GM10266 (cell line): ENCODE data around the gene TNNI2.

Source experiments
- DNase-seq: peaks from one replicate; pipeline ENCODE4 v3.0.0; 2012; ENCODE audit errors: extremely low spot score
- TF ChIP-seq, protein P1 (sequence below): IDR thresholded peaks from 2 replicates; pipeline ENCODE4 v1.5.1; 2012; ENCODE audit warnings: mild to moderate bottlenecking, low read depth; ENCODE audit not compliant: control insufficient read depth, insufficient read depth; ENCODE audit errors: missing control alignments

Gene TNNI2

DNA sequence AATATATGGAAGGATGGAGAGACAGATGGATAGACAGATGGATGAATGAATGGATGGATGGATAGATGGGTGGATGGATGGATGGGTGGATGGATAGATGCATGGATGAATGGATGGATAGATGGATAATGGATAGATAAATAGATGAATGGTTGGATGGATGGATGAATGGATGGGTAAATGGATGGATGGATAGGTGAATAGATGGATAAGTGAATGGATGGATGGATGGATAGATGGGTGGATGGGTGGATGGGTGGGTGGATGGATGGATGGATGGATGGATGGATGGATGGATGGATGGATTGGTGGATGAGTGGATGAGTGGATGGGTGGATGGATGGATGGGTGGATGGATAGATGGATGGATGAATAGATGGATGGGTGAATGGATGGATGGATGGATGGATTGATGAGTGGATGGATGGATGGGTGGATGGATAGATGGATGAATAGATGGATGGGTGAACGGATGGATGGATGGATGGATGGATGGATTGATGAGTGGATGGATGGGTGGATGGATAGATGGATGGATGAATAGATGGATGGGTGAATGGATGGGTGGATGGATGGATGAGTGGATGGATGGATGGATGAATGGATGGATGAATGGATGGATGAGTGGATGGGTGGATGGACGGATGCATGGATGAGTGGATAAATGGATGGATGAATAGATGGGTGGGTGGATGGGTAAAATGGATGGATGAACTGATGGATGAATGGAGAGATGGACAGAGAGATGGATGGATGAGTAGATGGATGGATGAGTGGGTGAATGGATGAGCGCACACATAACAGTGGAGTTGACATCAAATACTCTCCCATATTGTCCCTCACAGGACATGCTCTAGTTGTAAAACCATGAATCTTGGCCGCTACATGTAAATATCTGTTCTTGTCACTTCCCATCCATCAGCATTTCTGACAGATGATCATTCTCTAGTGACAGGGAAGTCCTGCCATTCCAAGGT, 22.9 kb downstream of the TNNI2 start:
- TF ChIP-seq, protein P1, sequence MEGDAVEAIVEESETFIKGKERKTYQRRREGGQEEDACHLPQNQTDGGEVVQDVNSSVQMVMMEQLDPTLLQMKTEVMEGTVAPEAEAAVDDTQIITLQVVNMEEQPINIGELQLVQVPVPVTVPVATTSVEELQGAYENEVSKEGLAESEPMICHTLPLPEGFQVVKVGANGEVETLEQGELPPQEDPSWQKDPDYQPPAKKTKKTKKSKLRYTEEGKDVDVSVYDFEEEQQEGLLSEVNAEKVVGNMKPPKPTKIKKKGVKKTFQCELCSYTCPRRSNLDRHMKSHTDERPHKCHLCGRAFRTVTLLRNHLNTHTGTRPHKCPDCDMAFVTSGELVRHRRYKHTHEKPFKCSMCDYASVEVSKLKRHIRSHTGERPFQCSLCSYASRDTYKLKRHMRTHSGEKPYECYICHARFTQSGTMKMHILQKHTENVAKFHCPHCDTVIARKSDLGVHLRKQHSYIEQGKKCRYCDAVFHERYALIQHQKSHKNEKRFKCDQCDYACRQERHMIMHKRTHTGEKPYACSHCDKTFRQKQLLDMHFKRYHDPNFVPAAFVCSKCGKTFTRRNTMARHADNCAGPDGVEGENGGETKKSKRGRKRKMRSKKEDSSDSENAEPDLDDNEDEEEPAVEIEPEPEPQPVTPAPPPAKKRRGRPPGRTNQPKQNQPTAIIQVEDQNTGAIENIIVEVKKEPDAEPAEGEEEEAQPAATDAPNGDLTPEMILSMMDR: no peak
- no peak for DNase-seq

DNA sequence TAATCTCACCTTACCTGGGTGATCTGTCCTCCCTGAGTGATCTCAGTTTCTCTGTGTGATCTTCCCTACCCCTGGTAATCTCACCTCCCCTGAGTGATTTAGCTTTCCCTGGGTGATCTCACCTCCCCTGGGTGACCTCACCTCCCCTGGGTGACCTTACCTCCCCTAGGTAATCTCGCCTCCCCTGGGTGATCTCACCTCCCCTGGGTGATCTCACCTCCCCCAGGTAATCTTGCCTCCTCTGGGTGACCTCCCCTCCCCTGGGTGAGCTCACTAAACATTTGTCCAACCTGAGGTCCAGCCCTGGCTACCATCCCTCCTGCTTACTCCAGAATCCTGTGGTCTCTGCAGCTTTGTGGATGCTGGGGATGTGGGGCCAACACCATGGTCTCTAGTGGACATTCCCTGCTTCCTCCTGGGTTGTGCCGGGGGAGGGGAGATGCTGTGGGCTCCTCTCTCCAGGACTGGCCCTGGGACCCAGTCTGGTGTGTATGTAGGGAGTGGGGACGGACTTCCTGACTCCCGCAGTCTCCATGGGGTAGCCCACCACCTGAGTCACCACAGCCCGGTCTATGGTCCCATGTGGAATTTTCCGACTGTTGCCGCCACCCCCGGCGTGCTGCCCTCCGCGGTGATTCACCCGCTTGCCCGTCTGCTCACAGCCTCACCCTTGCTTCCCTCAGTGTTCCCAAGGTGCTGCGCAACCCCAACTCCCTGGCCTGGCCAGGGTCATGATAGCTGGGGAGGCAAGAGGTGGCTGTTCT, 24.0 kb downstream of the TNNI2 start:
- DNase-seq: no peak
- TF ChIP-seq, protein P1: no peak

DNA sequence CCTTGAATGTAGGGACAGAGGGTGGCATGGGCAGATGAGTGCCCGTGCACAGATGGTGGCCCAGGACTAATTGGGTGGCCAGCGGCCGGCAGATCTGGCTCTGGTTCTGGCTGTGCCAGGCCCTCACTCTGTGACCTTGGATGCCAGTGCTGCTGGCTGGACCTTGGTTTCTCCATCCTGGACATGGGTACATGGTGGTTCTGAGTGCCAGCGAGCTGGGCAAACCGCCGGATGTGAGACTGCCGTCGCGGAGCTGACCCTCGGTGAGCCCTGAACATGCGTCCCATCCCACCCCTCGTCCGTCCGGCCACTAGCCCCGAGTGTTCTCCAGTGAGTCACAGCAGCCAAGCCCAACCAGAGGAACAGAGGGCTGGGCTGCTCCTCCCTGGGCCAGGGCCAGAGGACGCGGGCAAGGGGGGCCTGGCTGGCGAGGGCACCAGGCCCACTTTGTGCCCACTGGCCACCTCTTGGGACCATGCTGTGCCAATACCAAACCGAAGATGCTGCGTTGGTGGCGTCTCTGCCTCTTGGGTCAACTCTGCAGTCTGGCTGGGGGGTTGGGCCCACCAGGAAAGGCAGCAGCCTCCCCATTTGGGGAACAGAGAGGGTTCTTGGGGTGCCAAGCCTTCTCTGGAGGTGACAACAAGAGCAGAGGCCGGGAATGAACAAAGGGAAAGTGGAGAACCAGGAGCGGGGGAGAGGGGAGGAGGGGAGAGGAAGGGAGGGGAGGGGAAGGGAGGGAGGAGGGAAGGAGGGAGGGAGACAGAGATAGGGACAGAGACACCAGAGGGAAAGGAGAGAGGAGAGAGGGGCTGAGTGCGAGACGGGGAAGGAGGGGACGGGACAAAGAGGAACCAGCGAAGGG, 24.8 kb downstream of the TNNI2 start:
- TF ChIP-seq, protein P1: no peak
- no peak for DNase-seq

DNA sequence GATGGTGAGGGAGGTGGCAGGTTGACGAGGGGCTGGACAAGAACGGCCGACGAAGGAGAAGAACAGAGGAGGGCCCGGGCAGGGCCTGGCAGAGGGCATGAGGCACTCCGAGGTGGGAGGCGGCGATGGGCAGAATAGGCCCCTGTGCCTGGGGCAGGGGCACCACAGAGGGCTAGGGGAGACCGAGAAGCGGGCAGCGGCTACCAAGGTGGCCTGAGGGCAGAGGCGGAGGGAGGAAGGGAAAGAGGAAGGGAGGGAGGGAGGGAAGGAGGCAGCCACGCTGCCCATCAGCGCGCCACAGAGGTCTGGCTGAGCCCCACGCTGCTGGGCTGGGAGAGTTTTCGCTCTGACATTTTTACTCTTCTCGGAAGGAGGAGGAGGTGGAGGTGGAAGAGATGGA, 25.4 kb downstream of the TNNI2 start:
- DNase-seq: no peak
- TF ChIP-seq, protein P1: no peak

DNA sequence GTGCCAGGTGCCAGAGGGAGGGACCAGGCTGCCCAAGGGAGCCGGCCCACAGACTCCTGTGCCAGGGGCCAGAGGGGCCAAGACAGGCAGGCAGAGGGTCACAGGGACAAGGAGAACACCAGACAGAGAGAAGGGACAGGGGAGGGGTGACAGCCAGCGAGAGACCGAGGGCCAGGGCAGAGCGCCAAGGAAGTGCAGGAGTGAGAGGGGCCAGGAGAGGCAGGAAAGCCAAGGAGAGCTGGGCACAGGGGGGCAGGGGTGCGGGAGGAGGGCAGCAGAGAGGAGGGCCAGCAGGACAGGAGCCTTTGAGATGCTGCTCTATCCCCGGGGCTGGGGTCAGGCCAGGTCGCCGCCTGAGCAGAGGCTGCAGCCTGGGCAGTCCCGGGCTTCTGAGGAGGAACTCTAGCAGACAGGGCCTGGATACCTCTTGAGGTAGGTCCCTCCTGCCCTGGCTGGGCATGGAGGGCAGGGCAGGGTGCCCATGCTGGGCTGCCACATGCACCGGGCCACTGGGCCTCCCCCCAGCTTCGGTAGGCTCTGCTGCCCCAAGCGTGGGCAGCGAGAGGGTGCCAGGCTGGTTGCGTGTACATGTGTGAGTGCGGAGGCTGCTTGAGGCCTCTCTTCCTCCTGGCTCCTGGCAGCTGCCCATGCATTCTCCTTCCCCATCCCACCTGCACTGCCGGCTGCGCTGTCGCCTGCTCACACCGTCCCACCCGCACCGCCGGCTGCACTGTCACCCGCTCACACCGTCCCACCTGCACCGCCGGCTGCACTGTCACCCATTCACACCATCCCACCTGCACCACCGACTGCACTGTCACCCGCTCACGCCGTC, 26.3 kb downstream of the TNNI2 start:
- no peak for DNase-seq
- TF ChIP-seq, protein P1: no peak

DNA sequence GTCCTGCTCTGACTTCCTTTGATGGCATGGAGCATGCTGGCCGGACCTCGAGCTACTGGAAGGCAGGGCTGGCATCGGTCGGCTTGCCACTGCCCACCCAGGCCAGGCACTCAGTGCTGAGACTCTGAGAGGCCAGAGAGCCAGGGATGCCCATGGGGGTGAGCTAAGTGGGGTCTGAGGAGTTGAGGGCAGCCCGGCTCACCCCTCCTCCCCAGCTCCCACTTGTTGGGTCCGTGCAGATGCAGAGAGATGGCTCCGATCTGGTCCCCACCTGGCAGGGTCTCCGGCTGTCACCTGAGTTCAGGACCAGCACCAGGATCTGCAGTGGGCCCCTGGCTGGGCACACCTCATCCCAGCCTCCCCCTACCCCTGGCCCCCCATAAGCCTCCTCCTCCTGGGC, 27.4 kb downstream of the TNNI2 start:
- TF ChIP-seq, protein P1: no peak
- DNase-seq: no peak
